ENCODE measurements around the gene MLLT6. TPM values are rescaled to one million over a fixed set of nuclear protein-coding genes. Genes with fewer than 3 reads are reported as not detected.

Gene MLLT6
- total and polyA plus RNA-seq, 2 of the 13 experiments (the other 11 are each of a cell fraction or from before 2014, with no cell fraction given): 50.7 to 69.5 TPM

DNA sequence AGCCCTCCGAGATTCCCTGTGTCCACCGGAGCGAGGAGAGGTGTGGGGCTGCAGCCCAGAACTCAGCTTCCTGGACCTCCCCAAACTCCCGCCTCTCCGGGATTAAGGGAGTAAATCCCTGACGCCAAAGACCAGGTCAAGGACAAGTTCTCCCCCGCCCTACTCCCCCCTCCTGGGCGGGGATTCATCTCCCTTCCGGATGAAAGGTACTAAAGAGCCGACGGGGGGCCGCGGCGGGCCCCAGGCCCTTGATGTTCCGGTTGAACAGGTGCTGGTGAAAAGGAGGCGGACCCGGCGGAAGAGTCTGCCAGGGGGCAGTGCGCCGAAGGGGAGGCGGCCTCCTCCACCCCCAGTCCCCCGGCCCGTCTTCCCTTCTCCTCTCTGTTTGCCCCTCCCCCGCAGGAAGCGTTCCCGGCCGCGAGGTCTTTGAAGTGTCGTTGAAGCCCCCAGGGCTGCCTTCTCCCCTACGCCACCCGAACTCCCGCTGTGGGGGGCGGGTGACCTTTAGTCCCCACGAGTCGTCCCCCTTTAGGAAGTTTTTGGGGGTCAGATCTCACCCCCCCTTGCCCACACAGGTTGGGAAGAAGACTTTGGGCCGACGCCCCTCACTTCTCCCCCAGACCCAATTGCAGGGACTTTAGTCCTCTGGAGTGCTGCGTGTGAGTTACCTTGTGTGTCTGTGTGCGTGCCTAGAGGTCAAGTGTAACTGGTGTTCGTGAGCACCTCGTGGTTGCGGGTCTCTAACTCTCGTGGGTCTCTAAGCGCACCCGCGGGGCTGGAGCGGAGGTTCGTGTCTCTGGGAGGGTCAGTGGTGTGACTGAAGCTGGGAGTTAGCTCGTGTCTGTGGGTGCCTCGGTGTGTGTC lies 1.1 kb upstream of the MLLT6 start (continued):
- TF ChIP-seq, protein P1, sequence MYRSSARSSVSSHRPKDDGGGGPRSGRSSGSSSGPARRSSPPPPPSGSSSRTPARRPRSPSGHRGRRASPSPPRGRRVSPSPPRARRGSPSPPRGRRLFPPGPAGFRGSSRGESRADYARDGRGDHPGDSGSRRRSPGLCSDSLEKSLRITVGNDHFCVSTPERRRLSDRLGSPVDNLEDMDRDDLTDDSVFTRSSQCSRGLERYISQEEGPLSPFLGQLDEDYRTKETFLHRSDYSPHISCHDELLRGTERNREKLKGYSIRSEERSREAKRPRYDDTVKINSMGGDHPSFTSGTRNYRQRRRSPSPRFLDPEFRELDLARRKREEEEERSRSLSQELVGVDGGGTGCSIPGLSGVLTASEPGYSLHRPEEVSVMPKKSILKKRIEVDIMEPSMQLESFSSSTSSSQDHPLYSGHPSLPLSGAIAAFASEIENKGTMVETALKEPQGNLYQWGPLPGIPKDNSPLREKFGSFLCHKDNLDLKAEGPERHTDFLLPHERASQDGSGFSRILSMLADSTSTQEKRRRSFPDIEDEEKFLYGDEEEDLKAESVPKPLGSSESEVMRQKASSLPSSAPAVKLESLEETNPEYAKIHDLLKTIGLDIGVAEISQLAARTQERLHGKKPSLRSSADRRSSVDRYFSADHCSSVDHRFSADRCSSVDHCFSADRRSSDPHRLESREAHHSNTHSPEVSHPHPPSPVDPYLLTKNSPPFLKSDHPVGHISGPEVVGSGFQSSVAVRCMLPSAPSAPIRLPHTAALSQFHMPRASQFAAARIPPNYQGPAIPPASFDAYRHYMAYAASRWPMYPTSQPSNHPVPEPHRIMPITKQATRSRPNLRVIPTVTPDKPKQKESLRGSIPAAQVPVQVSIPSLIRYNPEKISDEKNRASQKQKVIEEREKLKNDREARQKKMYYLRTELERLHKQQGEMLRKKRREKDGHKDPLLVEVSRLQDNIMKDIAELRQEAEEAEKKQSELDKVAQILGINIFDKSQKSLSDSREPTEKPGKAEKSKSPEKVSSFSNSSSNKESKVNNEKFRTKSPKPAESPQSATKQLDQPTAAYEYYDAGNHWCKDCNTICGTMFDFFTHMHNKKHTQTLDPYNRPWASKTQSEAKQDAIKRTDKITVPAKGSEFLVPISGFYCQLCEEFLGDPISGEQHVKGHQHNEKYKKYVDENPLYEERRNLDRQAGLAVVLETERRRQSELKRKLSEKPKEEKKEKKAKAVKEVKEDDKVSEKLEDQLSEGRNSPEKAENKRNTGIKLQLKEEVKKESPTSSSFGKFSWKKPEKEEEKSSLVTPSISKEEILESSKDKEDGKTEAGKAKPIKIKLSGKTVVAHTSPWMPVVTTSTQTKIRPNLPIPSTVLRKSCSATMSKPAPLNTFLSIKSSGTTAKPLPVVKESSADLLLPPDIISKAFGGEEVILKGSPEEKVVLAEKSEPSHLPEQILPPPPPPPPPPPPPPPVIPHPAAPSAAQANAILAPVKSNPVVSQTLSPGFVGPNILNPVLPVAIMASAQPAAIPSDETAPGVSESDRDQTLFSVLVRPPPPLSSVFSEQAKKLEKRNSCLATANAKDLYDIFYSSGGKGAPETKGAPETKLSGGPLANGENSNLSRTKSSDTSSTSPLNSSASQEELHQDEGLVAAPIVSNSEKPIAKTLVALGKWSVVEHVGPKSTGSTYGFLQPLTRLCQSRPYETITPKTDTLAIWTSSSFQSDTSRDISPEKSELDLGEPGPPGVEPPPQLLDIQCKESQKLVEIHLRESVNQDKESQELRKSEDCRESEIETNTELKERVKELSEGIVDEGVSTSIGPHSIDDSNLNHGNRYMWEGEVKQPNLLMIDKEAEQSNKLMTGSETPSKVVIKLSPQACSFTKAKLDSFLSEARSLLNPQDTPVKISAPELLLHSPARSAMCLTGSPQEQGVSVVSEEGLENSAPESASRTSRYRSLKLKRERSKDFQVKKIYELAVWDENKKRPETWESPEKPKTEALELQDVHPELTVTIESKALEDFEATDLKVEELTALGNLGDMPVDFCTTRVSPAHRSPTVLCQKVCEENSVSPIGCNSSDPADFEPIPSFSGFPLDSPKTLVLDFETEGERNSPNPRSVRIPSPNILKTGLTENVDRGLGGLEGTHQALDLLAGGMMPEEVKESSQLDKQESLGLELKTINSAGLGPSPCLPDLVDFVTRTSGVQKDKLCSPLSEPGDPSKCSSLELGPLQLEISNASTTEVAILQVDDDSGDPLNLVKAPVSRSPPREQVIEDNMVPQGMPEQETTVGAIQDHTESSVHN (CRISPR knock-in tag; IDR thresholded peaks at IDR 0.05): 0 out of 2 replicates have a peak, but pooled peaks have one; percentile 23
- no peak for TF ChIP-seq SMARCE1 (IDR thresholded peaks at IDR 0.05; ENCODE audit: borderline replicate concordance)
- TF ChIP-seq, protein P2, sequence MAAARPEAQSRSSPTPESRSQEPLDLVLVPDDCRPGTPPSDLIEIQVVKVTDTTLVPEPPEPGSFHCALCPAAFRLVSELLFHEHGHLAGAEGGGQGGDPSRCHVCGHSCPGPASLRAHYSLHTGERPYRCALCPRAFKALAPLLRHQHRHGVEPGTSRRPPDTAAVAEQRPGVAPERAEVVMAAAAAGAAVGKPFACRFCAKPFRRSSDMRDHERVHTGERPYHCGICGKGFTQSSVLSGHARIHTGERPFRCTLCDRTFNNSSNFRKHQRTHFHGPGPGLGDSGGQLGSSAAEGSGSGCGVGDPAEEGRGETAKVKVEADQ (CRISPR knock-in tag; IDR thresholded peaks at IDR 0.05; ENCODE audit: borderline replicate concordance): peak; percentile 30; the same call in 1 of the 2 replicates
- TF ChIP-seq, protein P3, sequence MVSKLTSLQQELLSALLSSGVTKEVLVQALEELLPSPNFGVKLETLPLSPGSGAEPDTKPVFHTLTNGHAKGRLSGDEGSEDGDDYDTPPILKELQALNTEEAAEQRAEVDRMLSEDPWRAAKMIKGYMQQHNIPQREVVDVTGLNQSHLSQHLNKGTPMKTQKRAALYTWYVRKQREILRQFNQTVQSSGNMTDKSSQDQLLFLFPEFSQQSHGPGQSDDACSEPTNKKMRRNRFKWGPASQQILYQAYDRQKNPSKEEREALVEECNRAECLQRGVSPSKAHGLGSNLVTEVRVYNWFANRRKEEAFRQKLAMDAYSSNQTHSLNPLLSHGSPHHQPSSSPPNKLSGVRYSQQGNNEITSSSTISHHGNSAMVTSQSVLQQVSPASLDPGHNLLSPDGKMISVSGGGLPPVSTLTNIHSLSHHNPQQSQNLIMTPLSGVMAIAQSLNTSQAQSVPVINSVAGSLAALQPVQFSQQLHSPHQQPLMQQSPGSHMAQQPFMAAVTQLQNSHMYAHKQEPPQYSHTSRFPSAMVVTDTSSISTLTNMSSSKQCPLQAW (CRISPR knock-in tag; IDR thresholded peaks at IDR 0.05): peak; percentile 89
- TF ChIP-seq, protein P4, sequence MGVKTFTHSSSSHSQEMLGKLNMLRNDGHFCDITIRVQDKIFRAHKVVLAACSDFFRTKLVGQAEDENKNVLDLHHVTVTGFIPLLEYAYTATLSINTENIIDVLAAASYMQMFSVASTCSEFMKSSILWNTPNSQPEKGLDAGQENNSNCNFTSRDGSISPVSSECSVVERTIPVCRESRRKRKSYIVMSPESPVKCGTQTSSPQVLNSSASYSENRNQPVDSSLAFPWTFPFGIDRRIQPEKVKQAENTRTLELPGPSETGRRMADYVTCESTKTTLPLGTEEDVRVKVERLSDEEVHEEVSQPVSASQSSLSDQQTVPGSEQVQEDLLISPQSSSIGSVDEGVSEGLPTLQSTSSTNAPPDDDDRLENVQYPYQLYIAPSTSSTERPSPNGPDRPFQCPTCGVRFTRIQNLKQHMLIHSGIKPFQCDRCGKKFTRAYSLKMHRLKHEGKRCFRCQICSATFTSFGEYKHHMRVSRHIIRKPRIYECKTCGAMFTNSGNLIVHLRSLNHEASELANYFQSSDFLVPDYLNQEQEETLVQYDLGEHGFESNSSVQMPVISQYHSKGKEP (CRISPR knock-in tag; IDR thresholded peaks at IDR 0.05): no peak; the same call in none of the 2 replicates
- no peak; the same call in 1 of the 2 replicates for TF ChIP-seq TIGD3 (CRISPR knock-in tag; IDR thresholded peaks at IDR 0.05; ENCODE audit: borderline replicate concordance)
- no peak for TF ChIP-seq ZNF30 (CRISPR knock-in tag; IDR thresholded peaks at IDR 0.05)
- TF ChIP-seq U2AF2 (IDR thresholded peaks at IDR 0.05; ENCODE audit: low read depth, low read length): no peak; the same call in 1 of the 2 replicates
- peak; percentile 57 for TF ChIP-seq RBFOX2 (IDR thresholded peaks at IDR 0.05; ENCODE audit: low read depth, low read length)
- TF ChIP-seq ZSCAN20 (CRISPR knock-in tag; IDR thresholded peaks at IDR 0.05; ENCODE audit: borderline replicate concordance): no peak
- peak; percentile 100 for TF ChIP-seq ZFP36 (IDR thresholded peaks at IDR 0.05; ENCODE audit: borderline replicate concordance, low read depth, low read length, partially characterized antibody)
- TF ChIP-seq ELF1 (CRISPR knock-in tag; IDR thresholded peaks at IDR 0.05): peak; percentile 93
- 0 out of 2 replicates have a peak, but pooled peaks have one; percentile 51 for TF ChIP-seq TOPORS (CRISPR knock-in tag; IDR thresholded peaks at IDR 0.05)

Measured in HepG2 (cell line).